ENCODE measurements around the gene ZFP62.
"Not testable (repeated sequence)": the region's sequence is repeated elsewhere in the genome, so short reads cannot be mapped to it uniquely, and the experiment has no call there.

Gene ZFP62

GRCh38 chr5:180830253-180831138 lies 30.6 kb downstream of the ZFP62 start:
- DNase-seq (ENCODE audit: low spot score), result peak; percentile 56

GRCh38 chr5:180829726-180830125 lies 31.4 kb downstream of the ZFP62 start:
- no peak for DNase-seq (ENCODE audit: low spot score)

GRCh38 chr5:180828756-180829531 lies 32.1 kb downstream of the ZFP62 start:
- DNase-seq (ENCODE audit: low spot score), result not testable (repeated sequence)

- DNase-seq (ENCODE audit: low spot score), result not testable (repeated sequence)
Measured at GRCh38 chr5:180827374-180827773, 33.7 kb downstream of the ZFP62 start.

- DNase-seq (ENCODE audit: low spot score), result peak; percentile 97
Measured at GRCh38 chr5:180825768-180826525, 35.1 kb downstream of the ZFP62 start.

GRCh38 chr5:180824630-180825476 lies 36.2 kb downstream of the ZFP62 start:
- DNase-seq (ENCODE audit: low spot score), result no peak

GRCh38 chr5:180823940-180824629 lies 37.0 kb downstream of the ZFP62 start:
- DNase-seq (ENCODE audit: low spot score), result no peak

- DNase-seq (ENCODE audit: low spot score), result no peak
Measured at GRCh38 chr5:180823346-180823745, 37.7 kb downstream of the ZFP62 start.

- DNase-seq (ENCODE audit: low spot score), result no peak
Measured at GRCh38 chr5:180821538-180821937, 39.5 kb downstream of the ZFP62 start.

- DNase-seq (ENCODE audit: low spot score), result no peak
Measured at GRCh38 chr5:180820788-180821321, 40.2 kb downstream of the ZFP62 start.

- no peak for DNase-seq (ENCODE audit: low spot score)
Measured at GRCh38 chr5:180818677-180819341, 42.3 kb downstream of the ZFP62 start.

- peak; percentile 89 for DNase-seq (ENCODE audit: low spot score)
Measured at GRCh38 chr5:180817893-180818674, 43.0 kb downstream of the ZFP62 start.

- no peak for DNase-seq (ENCODE audit: low spot score)
Measured at GRCh38 chr5:180816608-180817534, 44.2 kb downstream of the ZFP62 start.

GRCh38 chr5:180815293-180815917 lies 45.7 kb downstream of the ZFP62 start:
- DNase-seq (ENCODE audit: low spot score), result no peak

GRCh38 chr5:180813420-180813819 lies 47.7 kb downstream of the ZFP62 start:
- DNase-seq (ENCODE audit: low spot score), result no peak

- DNase-seq (ENCODE audit: low spot score), result no peak
Measured at GRCh38 chr5:180811623-180812124, 49.4 kb downstream of the ZFP62 start.

GRCh38 chr5:180810959-180811622 lies 50.0 kb downstream of the ZFP62 start:
- no peak for DNase-seq (ENCODE audit: low spot score)

Measured in kidney tubule cell (primary cell).